Measurements from ENCODE around the gene GPC6. TPM values are rescaled to one million over a fixed set of nuclear protein-coding genes. Genes with fewer than 3 reads are reported as not detected.

GPC6 gene
- total RNA-seq, 4 donors from 2014 or later: 2.7 to 5.7 (median 4.4) TPM

DNA sequence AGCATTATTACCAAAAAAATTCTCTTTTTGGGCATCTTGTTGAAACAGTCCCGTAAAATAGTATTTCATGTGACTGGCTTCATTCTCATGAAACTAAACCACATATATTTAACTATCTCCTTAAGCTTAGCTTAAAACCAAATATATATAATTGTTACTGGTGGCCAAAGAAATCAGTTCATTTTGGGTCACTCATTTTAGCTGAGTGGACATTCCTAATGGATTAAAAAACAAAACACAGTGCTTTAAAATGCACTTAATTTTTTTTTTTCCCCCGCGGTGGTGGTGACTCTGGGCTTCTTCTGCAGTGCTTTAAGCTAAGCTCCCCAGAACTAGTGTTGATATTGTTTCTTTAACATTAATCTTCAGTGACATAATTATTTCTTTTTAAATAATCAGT is 540.1 kb downstream of the GPC6 start:
- no peak for TF ChIP-seq POLR2A (IDR thresholded peaks at IDR 0.05)
- no peak for TF ChIP-seq POLR2AphosphoS5 (IDR thresholded peaks at IDR 0.05)
- no peak for TF ChIP-seq EP300 (IDR thresholded peaks at IDR 0.05)
- TF ChIP-seq, protein P1, sequence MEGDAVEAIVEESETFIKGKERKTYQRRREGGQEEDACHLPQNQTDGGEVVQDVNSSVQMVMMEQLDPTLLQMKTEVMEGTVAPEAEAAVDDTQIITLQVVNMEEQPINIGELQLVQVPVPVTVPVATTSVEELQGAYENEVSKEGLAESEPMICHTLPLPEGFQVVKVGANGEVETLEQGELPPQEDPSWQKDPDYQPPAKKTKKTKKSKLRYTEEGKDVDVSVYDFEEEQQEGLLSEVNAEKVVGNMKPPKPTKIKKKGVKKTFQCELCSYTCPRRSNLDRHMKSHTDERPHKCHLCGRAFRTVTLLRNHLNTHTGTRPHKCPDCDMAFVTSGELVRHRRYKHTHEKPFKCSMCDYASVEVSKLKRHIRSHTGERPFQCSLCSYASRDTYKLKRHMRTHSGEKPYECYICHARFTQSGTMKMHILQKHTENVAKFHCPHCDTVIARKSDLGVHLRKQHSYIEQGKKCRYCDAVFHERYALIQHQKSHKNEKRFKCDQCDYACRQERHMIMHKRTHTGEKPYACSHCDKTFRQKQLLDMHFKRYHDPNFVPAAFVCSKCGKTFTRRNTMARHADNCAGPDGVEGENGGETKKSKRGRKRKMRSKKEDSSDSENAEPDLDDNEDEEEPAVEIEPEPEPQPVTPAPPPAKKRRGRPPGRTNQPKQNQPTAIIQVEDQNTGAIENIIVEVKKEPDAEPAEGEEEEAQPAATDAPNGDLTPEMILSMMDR (IDR thresholded peaks at IDR 0.05): no peak
- H3K36me3 ChIP-seq: no peaks in the 10 kb centered on the region
- H3K9me3 ChIP-seq: no peaks in the 10 kb centered on the region
- H3K27ac ChIP-seq: no peak overlapping the region
- no peak for DNase-seq (ENCODE audit: low spot score in 2 of 2)
- 95% methylated on average over 3 of the region's 3 CpGs for WGBS
- H3K4me3 ChIP-seq: no peak overlapping the region
- H3K4me1 ChIP-seq: no peaks in the 10 kb centered on the region
- no peaks in the 10 kb centered on the region for H3K27me3 ChIP-seq

DNA sequence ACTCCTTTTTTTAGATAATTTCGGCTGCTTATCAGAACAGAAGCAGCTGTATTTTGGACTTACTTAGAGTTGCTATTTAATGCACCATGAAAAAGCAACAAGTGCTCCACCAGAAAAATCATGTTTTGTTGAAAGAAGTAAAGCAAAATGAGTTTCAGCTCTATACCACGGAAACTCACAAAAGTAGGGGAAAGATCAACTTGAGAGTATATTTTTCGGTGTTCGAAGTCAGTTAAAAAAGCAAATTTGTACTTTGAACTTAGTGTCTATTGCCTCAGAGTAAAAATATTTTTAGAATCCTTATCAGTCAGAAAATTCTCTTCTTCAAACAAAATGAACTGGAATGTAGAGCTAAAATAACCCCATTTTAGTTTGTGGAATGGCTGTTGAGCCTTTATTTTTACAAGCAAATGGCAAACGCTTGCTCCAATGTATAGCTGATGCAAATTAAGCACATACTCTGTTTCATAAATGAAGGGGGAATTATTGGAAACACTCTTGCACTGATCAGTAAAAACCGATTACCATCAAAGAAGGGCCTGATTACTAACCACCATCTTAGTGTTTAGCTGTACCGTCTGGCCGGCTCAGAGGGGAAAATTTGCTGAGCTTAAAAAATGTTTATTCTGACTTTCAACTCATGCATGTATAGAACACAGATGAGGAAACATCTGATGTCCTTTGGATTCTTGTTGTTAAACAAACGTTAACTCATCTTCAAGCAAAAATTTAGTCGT is 540.7 kb downstream of the GPC6 start:
- H3K4me3 ChIP-seq: no peak overlapping the region
- WGBS: 78% methylated on average over 10 of the region's 10 CpGs
- H3K9me3 ChIP-seq: no peaks in the 10 kb centered on the region
- H3K27me3 ChIP-seq: no peaks in the 10 kb centered on the region
- no peaks in the 10 kb centered on the region for H3K36me3 ChIP-seq
- H3K4me1 ChIP-seq: no peaks in the 10 kb centered on the region
- TF ChIP-seq, protein P1 (IDR thresholded peaks at IDR 0.05): no peak
- TF ChIP-seq POLR2A (IDR thresholded peaks at IDR 0.05) (no peak), POLR2AphosphoS5 (IDR thresholded peaks at IDR 0.05) (no peak)
- no peak overlapping the region for H3K27ac ChIP-seq
- no peak for DNase-seq (ENCODE audit: low spot score in 2 of 2)

DNA sequence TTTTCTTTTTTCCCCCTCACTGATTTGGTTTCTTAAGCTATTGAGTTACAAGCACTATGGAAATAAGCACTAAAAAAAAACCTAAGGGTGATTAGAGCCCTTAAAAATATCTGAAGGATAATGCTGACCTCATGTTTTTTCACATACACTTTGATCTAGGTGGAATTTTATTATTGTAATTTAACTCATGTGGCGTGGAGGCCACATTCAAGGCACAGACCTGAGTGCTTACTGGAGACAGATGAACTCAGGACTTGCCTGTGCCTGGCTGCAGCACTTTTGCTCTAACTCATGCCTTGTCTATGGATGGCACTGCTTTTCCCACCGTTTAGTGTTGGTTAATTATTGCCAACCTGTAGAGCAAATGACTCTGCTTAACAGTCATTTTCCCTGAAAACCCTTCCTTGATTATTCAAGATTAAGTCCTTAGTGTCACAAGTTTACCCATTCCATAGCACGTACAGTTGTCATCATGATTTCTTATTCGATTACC is 541.4 kb downstream of the GPC6 start:
- no peaks in the 10 kb centered on the region for H3K4me1 ChIP-seq
- TF ChIP-seq, protein P1 (IDR thresholded peaks at IDR 0.05): no peak
- TF ChIP-seq POLR2A (IDR thresholded peaks at IDR 0.05): no peak
- no peak for TF ChIP-seq EP300 (IDR thresholded peaks at IDR 0.05)
- TF ChIP-seq POLR2AphosphoS5 (IDR thresholded peaks at IDR 0.05): no peak
- no peak overlapping the region for H3K27ac ChIP-seq
- no peaks in the 10 kb centered on the region for H3K9me3 ChIP-seq
- no peaks in the 10 kb centered on the region for H3K27me3 ChIP-seq
- WGBS: 85% methylated on average over 4 of the region's 4 CpGs
- no peak overlapping the region for H3K4me3 ChIP-seq
- no peak for DNase-seq (ENCODE audit: low spot score in 2 of 2)
- no peaks in the 10 kb centered on the region for H3K36me3 ChIP-seq

DNA sequence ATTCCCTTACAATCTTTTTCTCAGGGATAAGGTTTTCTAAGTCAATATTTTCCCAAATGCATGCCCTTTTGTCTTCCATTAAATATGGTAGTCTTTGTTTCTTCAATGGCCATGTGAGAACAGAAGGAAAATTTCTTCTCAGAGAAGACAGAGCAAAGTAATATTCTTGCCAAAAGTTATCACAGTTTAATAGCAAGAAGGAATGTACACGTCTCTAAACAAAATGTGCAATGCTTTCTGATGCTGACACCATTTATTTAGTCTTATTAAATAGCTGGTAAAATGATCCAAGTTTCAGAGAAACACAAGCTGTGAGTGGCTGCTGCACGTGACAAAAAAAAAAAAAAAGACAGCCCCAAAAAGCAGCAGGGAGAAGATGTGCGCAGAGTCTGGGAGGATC is 542.5 kb downstream of the GPC6 start:
- 47% methylated on average over 3 of the region's 3 CpGs for WGBS
- no peak overlapping the region for H3K27ac ChIP-seq

DNA sequence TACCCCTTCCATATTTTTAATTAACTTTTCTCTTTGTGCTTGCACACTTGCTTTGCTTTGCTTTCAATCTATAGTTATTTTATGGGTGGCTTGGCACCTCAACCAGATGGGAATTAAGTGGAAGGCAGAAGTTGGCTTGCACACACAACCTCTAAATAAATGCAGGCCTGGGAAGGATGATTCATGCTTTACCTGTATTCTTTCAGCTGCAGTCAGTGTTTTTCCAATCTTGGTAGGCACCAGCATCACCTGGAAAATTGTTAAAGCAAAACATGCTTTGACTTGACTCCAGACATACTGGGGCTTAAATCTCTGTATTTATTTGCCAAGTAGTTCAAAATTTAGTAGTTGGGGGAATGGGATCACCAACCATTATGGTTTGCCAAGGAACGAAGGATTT is 543.0 kb downstream of the GPC6 start:
- 67% methylated on average over 1 of the region's 1 CpG for WGBS
- Histone ChIP-seq H3K9me3 (no peaks in the 10 kb centered on the region), H3K27me3 (no peaks in the 10 kb centered on the region), H3K36me3 (no peaks in the 10 kb centered on the region), H3K4me3 (no peak overlapping the region), H3K27ac (no peak overlapping the region), H3K4me1 (no peaks in the 10 kb centered on the region)
- no peak for DNase-seq (ENCODE audit: low spot score in 2 of 2)
- no peak for TF ChIP-seq EP300 (IDR thresholded peaks at IDR 0.05)
- TF ChIP-seq POLR2AphosphoS5 (IDR thresholded peaks at IDR 0.05): no peak
- TF ChIP-seq, protein P1 (IDR thresholded peaks at IDR 0.05): no peak
- no peak for TF ChIP-seq POLR2A (IDR thresholded peaks at IDR 0.05)

More for the DNA sequence above, 542.5 kb downstream of the GPC6 start:
- no peak for DNase-seq (ENCODE audit: low spot score in 2 of 2)
- no peaks in the 10 kb centered on the region for H3K27me3 ChIP-seq
- H3K4me1 ChIP-seq: no peaks in the 10 kb centered on the region
- TF ChIP-seq EP300 (IDR thresholded peaks at IDR 0.05): no peak
- TF ChIP-seq POLR2A (IDR thresholded peaks at IDR 0.05): no peak
- TF ChIP-seq, protein P1 (IDR thresholded peaks at IDR 0.05): no peak
- no peak for TF ChIP-seq POLR2AphosphoS5 (IDR thresholded peaks at IDR 0.05)
- H3K36me3 ChIP-seq: no peaks in the 10 kb centered on the region
- H3K9me3 ChIP-seq: no peaks in the 10 kb centered on the region
- H3K4me3 ChIP-seq: no peak overlapping the region

Measured in suprapubic skin (tissue), 4 donors.